WTC11 (cell line): ENCODE data around the gene SMPD1. TPM values are rescaled to one million over a fixed set of nuclear protein-coding genes. Genes with fewer than 3 reads are reported as not detected.

Experiments
- ATAC-seq: fragments of 200-7000 bp; cut with Tn5 transposase; 2 replicates; pipeline ENCODE4 v1.10.0; 2021; ENCODE audit warnings: mild to moderate bottlenecking, moderate library complexity
- CTCF ChIA-PET: fragments of 300-600 bp; sonication (Branson Sonifier 250); formaldehyde crosslinking; loops from one replicate; lab custom pipeline; 2021; ENCODE audit warnings: antibody characterized with exemption; lab: Charles Lee
- POLR2A ChIA-PET: fragments of 350-600 bp; sonication (Branson Sonifier 250); formaldehyde crosslinking; loops from one replicate; lab custom pipeline; 2021; ENCODE audit warnings: antibody characterized with exemption; lab: Charles Lee
- DNase-seq: peaks from one replicate; pipeline ENCODE4 v3.0.0; 2021; ENCODE audit warnings: low spot score
- H3K27ac Mint-ChIP-seq: 2 replicates; pipeline ENCODE4 v1.8.0; 2021; ENCODE audit warnings: mixed read lengths
- H3K27me3 Mint-ChIP-seq: 2 replicates; pipeline ENCODE4 v1.8.0; 2021; ENCODE audit warnings: low read depth, mild to moderate bottlenecking, moderate library complexity, mixed read lengths
- H3K36me3 Mint-ChIP-seq: 2 replicates; pipeline ENCODE4 v1.8.0; 2021; ENCODE audit warnings: mixed read lengths
- H3K4me1 Mint-ChIP-seq: 2 replicates; pipeline ENCODE4 v1.8.0; 2022; ENCODE audit warnings: mixed read lengths
- H3K4me3 Mint-ChIP-seq: 2 replicates; pipeline ENCODE4 v1.8.0; 2021; ENCODE audit warnings: mild to moderate bottlenecking, moderate library complexity, mixed read lengths
- H3K9me3 Mint-ChIP-seq: 2 replicates; pipeline ENCODE4 v1.8.0; 2021; ENCODE audit warnings: mixed read lengths
- CBFB ChIP-seq: sonication (generic); formaldehyde crosslinking; IDR thresholded peaks from 2 replicates; pipeline ENCODE4 v1.8.1; 2022; ENCODE audit warnings: mild to moderate bottlenecking, low read depth, missing genetic modification reagents
- ETV6 ChIP-seq: sonication (generic); formaldehyde crosslinking; IDR thresholded peaks from 2 replicates; pipeline ENCODE4 v1.8.1; 2022; ENCODE audit warnings: mild to moderate bottlenecking, missing genetic modification reagents
- GABPB1 ChIP-seq: sonication (generic); formaldehyde crosslinking; IDR thresholded peaks from 2 replicates; pipeline ENCODE4 v1.8.1; 2023; ENCODE audit warnings: mild to moderate bottlenecking, missing genetic modification reagents
- IRF2 ChIP-seq: sonication (generic); formaldehyde crosslinking; IDR thresholded peaks from 2 replicates; pipeline ENCODE4 v1.8.0; 2022; ENCODE audit warnings: low read depth, missing genetic modification reagents, borderline replicate concordance
- JAZF1 ChIP-seq: fragments of 250-450 bp; sonication (Bioruptor Pico); IDR thresholded peaks from 2 replicates; pipeline ENCODE4 v1.9.0; 2021; ENCODE audit warnings: moderate library complexity, mild to moderate bottlenecking, inconsistent platforms
- KAT7 ChIP-seq: sonication (generic); formaldehyde crosslinking; IDR thresholded peaks from 2 replicates; pipeline ENCODE4 v1.8.1; 2023; ENCODE audit warnings: missing genetic modification reagents, mild to moderate bottlenecking, borderline replicate concordance
- MAX ChIP-seq: sonication (generic); formaldehyde crosslinking; IDR thresholded peaks from 2 replicates; pipeline ENCODE4 v1.8.0; 2022; ENCODE audit warnings: mild to moderate bottlenecking, missing genetic modification reagents
- NFE2L1 ChIP-seq: sonication (generic); formaldehyde crosslinking; IDR thresholded peaks from 2 replicates; pipeline ENCODE4 v1.8.1; 2023; ENCODE audit warnings: missing genetic modification reagents
- PRDM15 ChIP-seq: sonication (generic); formaldehyde crosslinking; IDR thresholded peaks from 2 replicates; pipeline ENCODE4 v1.8.0; 2022; ENCODE audit warnings: missing genetic modification reagents
- RORB ChIP-seq: fragments of 250-450 bp; sonication (Bioruptor Pico); IDR thresholded peaks from 2 replicates; pipeline ENCODE4 v1.9.0; 2021; ENCODE audit warnings: mild to moderate bottlenecking
- TCF7 ChIP-seq: sonication (generic); formaldehyde crosslinking; IDR thresholded peaks from 2 replicates; pipeline ENCODE4 v1.8.0; 2022; ENCODE audit warnings: mild to moderate bottlenecking, low read depth, missing genetic modification reagents, moderate library complexity
- ZNF232 ChIP-seq: sonication (generic); formaldehyde crosslinking; IDR thresholded peaks from 2 replicates; pipeline ENCODE4 v1.8.0; 2022; ENCODE audit warnings: mild to moderate bottlenecking, missing genetic modification reagents
- ZNF396 ChIP-seq: fragments of 250-450 bp; sonication (Bioruptor Pico); IDR thresholded peaks from 2 replicates; pipeline ENCODE4 v1.8.0; 2021; ENCODE audit warnings: mild to moderate bottlenecking, moderate library complexity, borderline replicate concordance
- total RNA-seq: library from RNA; stranded (reverse); gene quantifications from 3 replicates; pipeline ENCODE4 v1.2.3, GENCODE V29; 2021
- TF ChIP-seq, protein P1 (sequence below): fragments of 200-600 bp; IDR thresholded peaks from 2 replicates; pipeline ENCODE4 v1.8.0; 2022; ENCODE audit warnings: antibody characterized with exemption

Gene SMPD1
- total RNA-seq, 1 experiment from 2014 or later, result 4.4 TPM

- POLR2A ChIA-PET, result no interaction called here
- Mint-ChIP-seq H3K4me1 (no peaks in the 10 kb centered on the region), H3K4me3 (no peak overlapping the region), H3K36me3 (no peaks in the 10 kb centered on the region), H3K27me3 (peaks cover 2% of the 10 kb centered on the region; the same call in 1 of the 2 replicates)
- TF ChIP-seq ETV6 (CRISPR knock-in tag) (no peak), CBFB (CRISPR knock-in tag) (no peak), JAZF1 (CRISPR knock-in tag) (no peak), KAT7 (no peak), MAX (no peak), ZNF232 (CRISPR knock-in tag) (no peak), TCF7 (CRISPR knock-in tag) (no peak), PRDM15 (CRISPR knock-in tag) (no peak)
- TF ChIP-seq, all 79 proteins: peak for 0
- Mint-ChIP-seq H3K27ac (no peak overlapping the region), H3K9me3 (no peaks in the 10 kb centered on the region)
- DNase-seq (no peak), ATAC-seq (no peak)
- CTCF ChIA-PET, result interaction anchor here (0.5 to 12.2 kb wide), 6 partner anchors 10 to 74 kb away, joined by 3 to 342 read pairs (median 20); no protein-coding TSS in a partner anchor
These were observed 47.1 kb downstream of the SMPD1 start for GRCh38 chr11:6437423-6437822.

- no peak for DNase-seq
- Mint-ChIP-seq H3K27me3 (peaks cover 2% of the 10 kb centered on the region; the same call in 1 of the 2 replicates), H3K9me3 (no peaks in the 10 kb centered on the region)
- TF ChIP-seq NFE2L1 (CRISPR knock-in tag), result no peak
- no peak for TF ChIP-seq RORB
- no peak for TF ChIP-seq IRF2 (CRISPR knock-in tag)
- TF ChIP-seq, all 79 proteins: peak for 0
- ATAC-seq, result no peak
- ChIA-PET POLR2A (no interaction called here), CTCF (interaction anchor here (1.1 to 12.2 kb wide), 11 partner anchors 10 to 93 kb away, joined by 3 to 342 read pairs (median 9); partner anchors contain the start of gene DNHD1)
- Mint-ChIP-seq H3K36me3 (no peaks in the 10 kb centered on the region), H3K4me3 (no peak overlapping the region), H3K4me1 (no peaks in the 10 kb centered on the region), H3K27ac (no peak overlapping the region)
These were observed 47.7 kb downstream of the SMPD1 start for GRCh38 chr11:6437993-6438392.

DNA sequence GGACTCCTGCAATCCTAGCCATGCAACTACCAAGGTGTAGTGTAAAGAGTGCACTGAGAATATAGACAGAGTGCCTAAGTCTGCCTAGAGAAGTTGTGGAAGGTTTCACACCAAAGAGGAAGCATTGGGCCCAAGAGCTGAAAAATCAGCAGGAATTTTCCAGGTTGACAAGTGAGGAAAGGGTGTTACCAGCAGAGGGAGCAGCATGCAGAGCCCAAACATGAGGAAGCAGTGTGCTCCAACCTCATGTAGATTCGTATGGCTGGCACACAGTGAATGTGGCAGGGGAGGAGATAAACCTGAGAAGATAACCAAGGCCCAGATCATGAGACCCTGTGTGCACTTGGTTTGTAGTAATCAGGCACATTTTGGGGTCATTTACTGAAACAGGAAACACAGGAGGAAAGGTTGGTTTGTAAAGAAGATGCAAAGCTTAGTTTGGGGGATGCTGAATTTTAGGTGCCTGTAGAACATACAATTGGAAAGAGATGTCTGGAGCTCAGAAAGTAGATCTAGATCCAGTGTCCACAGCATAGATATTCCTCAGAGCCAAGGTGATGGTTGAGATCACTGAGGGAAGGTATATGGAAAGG, 48.8 kb downstream of the SMPD1 start:
- peak; percentile 72 for ATAC-seq
- Mint-ChIP-seq H3K4me3 (no peak overlapping the region), H3K4me1 (no peaks in the 10 kb centered on the region), H3K36me3 (no peaks in the 10 kb centered on the region), H3K27me3 (no peaks in the 10 kb centered on the region), H3K27ac (no peak overlapping the region), H3K9me3 (no peaks in the 10 kb centered on the region)
- POLR2A ChIA-PET, result interaction anchor here (0.9 kb wide), 1 partner anchor 11 kb away, joined by 3 read pairs; no protein-coding TSS in a partner anchor
- DNase-seq, result peak; percentile 58
- TF ChIP-seq, protein P1, sequence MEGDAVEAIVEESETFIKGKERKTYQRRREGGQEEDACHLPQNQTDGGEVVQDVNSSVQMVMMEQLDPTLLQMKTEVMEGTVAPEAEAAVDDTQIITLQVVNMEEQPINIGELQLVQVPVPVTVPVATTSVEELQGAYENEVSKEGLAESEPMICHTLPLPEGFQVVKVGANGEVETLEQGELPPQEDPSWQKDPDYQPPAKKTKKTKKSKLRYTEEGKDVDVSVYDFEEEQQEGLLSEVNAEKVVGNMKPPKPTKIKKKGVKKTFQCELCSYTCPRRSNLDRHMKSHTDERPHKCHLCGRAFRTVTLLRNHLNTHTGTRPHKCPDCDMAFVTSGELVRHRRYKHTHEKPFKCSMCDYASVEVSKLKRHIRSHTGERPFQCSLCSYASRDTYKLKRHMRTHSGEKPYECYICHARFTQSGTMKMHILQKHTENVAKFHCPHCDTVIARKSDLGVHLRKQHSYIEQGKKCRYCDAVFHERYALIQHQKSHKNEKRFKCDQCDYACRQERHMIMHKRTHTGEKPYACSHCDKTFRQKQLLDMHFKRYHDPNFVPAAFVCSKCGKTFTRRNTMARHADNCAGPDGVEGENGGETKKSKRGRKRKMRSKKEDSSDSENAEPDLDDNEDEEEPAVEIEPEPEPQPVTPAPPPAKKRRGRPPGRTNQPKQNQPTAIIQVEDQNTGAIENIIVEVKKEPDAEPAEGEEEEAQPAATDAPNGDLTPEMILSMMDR, result peak; percentile 42; the same call in 1 of the 2 replicates
- no peak for TF ChIP-seq ZNF396 (CRISPR knock-in tag)
- CTCF ChIA-PET, result interaction anchor here (0.6 to 12.2 kb wide), 37 partner anchors 8 to 267 kb away, joined by 3 to 342 read pairs (median 4); partner anchors contain the start of genes APBB1, ARFIP2, DNHD1 and SMPD1

GRCh38 chr11:6440906-6441358, 50.7 kb downstream of the SMPD1 start, which contains the start of gene HPX:
HPX (minus strand) TSS chr11:6440987; CDS start chr11:6440963, 24 bp downstream.
- DNase-seq, result no peak
- peak; percentile 72 for TF ChIP-seq GABPB1
- no peak for TF ChIP-seq MAX
- Mint-ChIP-seq H3K9me3 (no peaks in the 10 kb centered on the region), H3K4me3 (no peak within 1 kb of the TSS), H3K27me3 (no peaks in the 10 kb centered on the region), H3K27ac (no peak within 1 kb of the TSS), H3K36me3 (no peaks in the 10 kb centered on the region), H3K4me1 (no peaks in the 10 kb centered on the region)
- ChIA-PET POLR2A (no interaction called here), CTCF (interaction anchor here (0.7 to 12.2 kb wide), 5 partner anchors 51 to 87 kb away, joined by 3 to 342 read pairs (median 4); partner anchors contain the start of gene SMPD1)
- ATAC-seq, result no peak
